Measurements from ENCODE around the gene COA1.

DNA sequence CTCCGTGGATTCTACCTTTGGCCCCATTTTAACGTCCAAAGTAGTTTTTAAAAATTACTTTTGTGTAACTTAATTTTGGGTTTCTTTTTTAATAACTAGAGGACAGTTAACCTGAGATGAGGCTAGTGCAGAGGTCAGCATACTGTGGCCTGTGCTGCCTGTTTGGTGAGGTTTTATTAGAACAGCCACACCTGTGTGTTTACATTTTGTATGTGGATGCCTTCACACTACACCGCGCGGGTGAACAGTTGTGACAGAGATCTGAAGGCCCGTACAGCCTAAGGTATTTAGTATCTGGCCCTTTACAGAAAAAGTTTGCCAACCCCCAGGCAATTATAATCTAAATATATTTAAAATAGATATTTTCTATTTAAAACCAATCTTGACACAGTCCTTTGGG lies 99.5 kb downstream of the COA1 start:
- TF ChIP-seq, protein P1, sequence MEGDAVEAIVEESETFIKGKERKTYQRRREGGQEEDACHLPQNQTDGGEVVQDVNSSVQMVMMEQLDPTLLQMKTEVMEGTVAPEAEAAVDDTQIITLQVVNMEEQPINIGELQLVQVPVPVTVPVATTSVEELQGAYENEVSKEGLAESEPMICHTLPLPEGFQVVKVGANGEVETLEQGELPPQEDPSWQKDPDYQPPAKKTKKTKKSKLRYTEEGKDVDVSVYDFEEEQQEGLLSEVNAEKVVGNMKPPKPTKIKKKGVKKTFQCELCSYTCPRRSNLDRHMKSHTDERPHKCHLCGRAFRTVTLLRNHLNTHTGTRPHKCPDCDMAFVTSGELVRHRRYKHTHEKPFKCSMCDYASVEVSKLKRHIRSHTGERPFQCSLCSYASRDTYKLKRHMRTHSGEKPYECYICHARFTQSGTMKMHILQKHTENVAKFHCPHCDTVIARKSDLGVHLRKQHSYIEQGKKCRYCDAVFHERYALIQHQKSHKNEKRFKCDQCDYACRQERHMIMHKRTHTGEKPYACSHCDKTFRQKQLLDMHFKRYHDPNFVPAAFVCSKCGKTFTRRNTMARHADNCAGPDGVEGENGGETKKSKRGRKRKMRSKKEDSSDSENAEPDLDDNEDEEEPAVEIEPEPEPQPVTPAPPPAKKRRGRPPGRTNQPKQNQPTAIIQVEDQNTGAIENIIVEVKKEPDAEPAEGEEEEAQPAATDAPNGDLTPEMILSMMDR (IDR thresholded peaks at IDR 0.05), result no peak
- TF ChIP-seq EZH2 (IDR thresholded peaks at IDR 0.05; ENCODE audit: borderline replicate concordance, insufficient read depth, low read depth, low read length, poor library complexity, severe bottlenecking), result no peak
